Cardiac fibroblast (primary cell): ENCODE results near the gene A2M.
"Not testable (repeated sequence)": the region's sequence is repeated elsewhere in the genome, so short reads cannot be mapped to it uniquely, and the experiment has no call there.

Experiments used
- DNase-seq, 2 donors: peaks; one replicate each; pipeline versions ENCODE4 v3.0.0 to v3.0.0-alpha.2; 2010; ENCODE audit warnings: low read depth in 2 of 2
- H3K4me3 ChIP-seq, 2 donors: replicated peaks in 1 of 2; 1 replicate in 1 of 2; 2 replicates in 1 of 2; pipeline ENCODE4 v1.5.1; 2011; ENCODE audit warnings: low read depth in 2 of 2, low read length in 2 of 2, mild to moderate bottlenecking in 2 of 2, moderate library complexity in 1 of 2
- CTCF ChIP-seq: IDR thresholded peaks from one replicate; pipeline ENCODE4 v1.5.1; 2011; ENCODE audit warnings: low read depth, mild to moderate bottlenecking, low read length, inconsistent platforms

A2M gene

DNA sequence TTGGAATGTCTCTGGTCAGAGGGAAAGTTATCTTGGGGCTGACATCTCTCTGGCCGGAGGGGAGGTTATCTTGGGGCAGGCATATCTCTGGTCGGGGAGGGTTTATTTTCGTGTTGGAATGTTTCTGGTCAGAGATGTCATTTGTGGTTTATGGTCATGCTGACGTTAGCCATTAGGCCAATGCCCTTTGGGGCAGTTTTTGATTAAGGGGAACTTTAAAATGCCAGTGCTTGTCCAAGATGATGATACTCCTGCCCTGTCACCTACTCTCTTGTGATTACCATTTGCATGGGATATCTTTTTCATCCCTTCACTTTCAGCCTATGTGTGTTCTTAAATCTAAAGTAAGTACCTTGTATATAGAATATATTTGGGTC lies 29.0 kb upstream of the A2M start:
- DNase-seq = no peak
- no peak for TF ChIP-seq CTCF
- no peak overlapping the region for H3K4me3 ChIP-seq

DNA sequence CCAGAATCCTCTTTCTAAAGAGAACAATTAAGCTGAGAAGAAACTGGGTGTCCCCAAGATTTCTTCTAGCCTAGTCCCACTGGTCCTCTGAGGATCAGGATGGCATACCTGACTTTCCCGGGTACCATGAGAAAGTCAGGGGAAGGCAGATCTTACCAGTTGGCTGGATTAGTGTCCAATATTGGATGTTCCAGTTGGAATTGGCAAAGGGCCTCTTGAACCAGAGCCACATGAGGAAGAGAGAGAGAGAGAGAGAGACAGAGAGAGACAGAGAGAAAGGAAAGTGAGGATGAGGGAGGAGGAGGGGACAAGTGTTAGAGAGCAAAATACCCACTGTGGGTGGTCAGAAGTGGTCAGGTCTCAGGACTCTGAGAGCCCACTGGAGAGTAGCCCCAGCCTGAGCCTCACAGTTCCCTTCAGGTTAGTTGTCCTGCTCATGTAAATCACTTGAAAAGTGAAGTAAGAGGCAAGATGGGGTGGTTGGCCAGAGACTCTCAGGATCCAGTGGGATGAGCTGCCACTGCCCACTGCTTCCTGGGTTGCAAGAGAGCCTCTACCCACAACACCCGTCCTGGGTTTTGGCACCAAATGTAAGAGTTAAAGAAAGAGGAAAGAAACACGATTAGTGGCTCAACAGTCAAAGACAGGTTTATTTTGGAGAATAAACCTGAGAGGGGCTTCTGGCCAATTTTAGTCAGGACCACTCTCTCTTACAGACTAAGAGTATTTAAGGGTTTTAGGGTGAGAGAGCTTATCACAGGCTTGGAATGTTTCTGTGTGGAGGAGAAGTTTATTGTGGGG lies 28.4 kb upstream of the A2M start:
- DNase-seq = no peak
- TF ChIP-seq CTCF = no peak
- no peak overlapping the region for H3K4me3 ChIP-seq

- DNase-seq = no peak
- H3K4me3 ChIP-seq = no peak overlapping the region
- TF ChIP-seq CTCF = no peak
Measured at GRCh38 chr12:9143137-9143536, 27.4 kb upstream of the A2M start.

GRCh38 chr12:9139588-9140290 lies 24.0 kb upstream of the A2M start:
- DNase-seq, H3K4me3 ChIP-seq: not testable (repeated sequence)

GRCh38 chr12:9135903-9136310 lies 20.2 kb upstream of the A2M start:
- TF ChIP-seq CTCF = no peak
- no peak for DNase-seq

DNA sequence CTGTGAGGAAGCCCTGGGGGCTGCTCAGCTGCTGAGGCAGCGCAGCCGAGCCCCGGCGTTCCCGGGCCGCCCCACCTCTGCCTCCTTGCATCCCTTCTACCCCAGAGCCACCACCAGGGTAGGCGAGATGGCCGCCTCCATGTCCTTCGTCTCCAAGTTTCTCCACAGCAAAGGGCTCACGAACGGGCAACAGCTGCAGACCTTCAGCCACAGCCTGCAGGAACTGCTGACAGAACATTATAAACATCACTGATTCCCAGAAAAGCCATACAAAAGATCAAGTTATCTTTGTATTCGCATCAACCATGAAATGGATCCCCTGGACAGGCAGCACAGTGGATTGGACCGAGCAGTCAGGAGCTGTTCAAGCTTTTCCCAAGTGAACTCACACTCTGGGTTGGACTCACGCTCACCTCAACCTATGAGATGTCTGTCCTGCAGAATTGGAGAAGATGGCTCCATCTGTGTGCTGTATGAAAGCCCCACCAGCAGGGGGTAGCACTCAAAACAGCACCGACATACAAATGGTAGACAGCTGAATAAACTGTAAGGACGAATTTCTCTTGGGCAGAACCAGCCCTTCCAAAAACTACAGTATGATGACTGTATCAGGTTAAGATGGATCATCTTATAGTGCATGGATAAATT lies 19.4 kb upstream of the A2M start:
- peak in 1 of 2 donors; percentile 3 for DNase-seq
- no peak for TF ChIP-seq CTCF
- no peak overlapping the region for H3K4me3 ChIP-seq

More at GRCh38 chr12:9135903-9136310, 20.2 kb upstream of the A2M start:
- no peak overlapping the region for H3K4me3 ChIP-seq

- no peak for TF ChIP-seq CTCF
Measured at GRCh38 chr12:9133216-9133916, 17.6 kb upstream of the A2M start.

More at GRCh38 chr12:9133216-9133916, 17.6 kb upstream of the A2M start:
- no peak overlapping the region for H3K4me3 ChIP-seq
- DNase-seq = no peak
